8988T (cell line): ENCODE results near the gene SLC5A9.

ENCODE experiments used
- DNase-seq: peaks from one replicate; pipeline ENCODE4 v3.0.0; 2011

Gene SLC5A9

GRCh38 chr1:48214820-48215219 lies 7.7 kb upstream of the SLC5A9 start:
- no peak for DNase-seq

- no peak for DNase-seq
These were observed 7.3 kb upstream of the SLC5A9 start for GRCh38 chr1:48215222-48215621.

GRCh38 chr1:48215889-48216288 lies 6.6 kb upstream of the SLC5A9 start:
- no peak for DNase-seq

- no peak for DNase-seq
These were observed 6.2 kb upstream of the SLC5A9 start for GRCh38 chr1:48216313-48216712.

GRCh38 chr1:48216941-48217340 lies 5.6 kb upstream of the SLC5A9 start:
- DNase-seq, result no peak

GRCh38 chr1:48217856-48218255 lies 4.7 kb upstream of the SLC5A9 start:
- no peak for DNase-seq

- DNase-seq, result no peak
These were observed 2.7 kb upstream of the SLC5A9 start for GRCh38 chr1:48219803-48220202.

- DNase-seq, result no peak
These were observed 1.4 kb upstream of the SLC5A9 start for GRCh38 chr1:48221122-48221521.

GRCh38 chr1:48221657-48222056 lies 859 bp upstream of the SLC5A9 start:
- DNase-seq, result no peak

- no peak for DNase-seq
These were observed 1.1 kb downstream of the SLC5A9 start for GRCh38 chr1:48223366-48224240.

GRCh38 chr1:48224791-48225190 lies 2.3 kb downstream of the SLC5A9 start:
- no peak for DNase-seq

GRCh38 chr1:48225579-48225978 lies 3.1 kb downstream of the SLC5A9 start:
- DNase-seq, result no peak

GRCh38 chr1:48227165-48228013 lies 4.9 kb downstream of the SLC5A9 start:
- DNase-seq, result no peak

GRCh38 chr1:48228156-48228555 lies 5.6 kb downstream of the SLC5A9 start:
- DNase-seq, result no peak

GRCh38 chr1:48229317-48229716 lies 6.8 kb downstream of the SLC5A9 start:
- no peak for DNase-seq

- no peak for DNase-seq
These were observed 7.7 kb downstream of the SLC5A9 start for GRCh38 chr1:48230236-48230635.

- DNase-seq, result no peak
These were observed 10.2 kb downstream of the SLC5A9 start for GRCh38 chr1:48232722-48233121.

GRCh38 chr1:48233666-48234485 lies 11.4 kb downstream of the SLC5A9 start:
- no peak for DNase-seq

GRCh38 chr1:48235652-48236051 lies 13.1 kb downstream of the SLC5A9 start:
- no peak for DNase-seq

GRCh38 chr1:48236716-48237470 lies 14.4 kb downstream of the SLC5A9 start:
- no peak for DNase-seq

GRCh38 chr1:48242141-48242736 lies 19.7 kb downstream of the SLC5A9 start:
- no peak for DNase-seq

GRCh38 chr1:48245106-48245505 lies 22.6 kb downstream of the SLC5A9 start:
- DNase-seq, result no peak
